Cardiac septum (tissue), 1 donor: Measurements from ENCODE around the gene MPST. TPM values are rescaled to one million over a fixed set of nuclear protein-coding genes. Genes with fewer than 3 reads are reported as not detected.
"Not testable (repeated sequence)": the region's sequence is repeated elsewhere in the genome, so short reads cannot be mapped to it uniquely, and the experiment has no call there.

ENCODE experiments used
- DNase-seq: peaks from one replicate; pipeline ENCODE4 v3.0.0-alpha.2; 2020; ENCODE audit warnings: low spot score
- intact Hi-C: fragments of 100-400 bp; cut with DNase I; formaldehyde crosslinking; loops from one replicate; pipeline ENCODE4 v1.14.0; 2022
- total RNA-seq: library from RNA; stranded (reverse); fragmentation: NEBNext Ultra II Directional; extraction: Animal tissue kit (Norgen Biotek cat#: 25700); gene quantifications from one replicate; pipeline ENCODE4 v1.2.1, GENCODE V29; 2021
- donor health status: DM: no; HTN: no; CAD: no.

MPST gene
- total RNA-seq, 1 donor from 2014 or later, result 33.5 TPM

GRCh38 chr22:37069719-37070118, 50.2 kb downstream of the MPST start:
- intact Hi-C loops, result no loop called here
- no peak for DNase-seq

DNA sequence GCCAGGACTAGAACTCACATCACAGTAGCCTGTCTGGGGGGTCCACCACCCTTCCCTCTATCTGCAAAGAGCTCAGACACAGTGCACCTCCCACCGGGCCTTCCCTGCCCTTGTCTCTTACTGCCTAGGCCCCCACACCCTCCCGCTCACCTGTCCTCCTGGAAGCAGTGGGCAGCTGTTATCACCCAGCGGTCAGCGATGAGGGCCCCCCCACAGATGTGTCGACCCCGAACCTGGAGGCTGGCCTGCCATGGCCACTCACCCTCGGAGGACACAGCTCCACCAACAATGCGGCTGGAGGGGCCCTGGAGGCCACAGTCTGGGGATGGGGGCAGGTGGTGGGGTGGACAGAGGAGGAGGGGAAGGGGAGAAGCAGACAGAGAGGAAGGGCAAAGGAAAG, 50.8 kb downstream of the MPST start:
- intact Hi-C loops, result no loop called here
- no peak for DNase-seq

DNA sequence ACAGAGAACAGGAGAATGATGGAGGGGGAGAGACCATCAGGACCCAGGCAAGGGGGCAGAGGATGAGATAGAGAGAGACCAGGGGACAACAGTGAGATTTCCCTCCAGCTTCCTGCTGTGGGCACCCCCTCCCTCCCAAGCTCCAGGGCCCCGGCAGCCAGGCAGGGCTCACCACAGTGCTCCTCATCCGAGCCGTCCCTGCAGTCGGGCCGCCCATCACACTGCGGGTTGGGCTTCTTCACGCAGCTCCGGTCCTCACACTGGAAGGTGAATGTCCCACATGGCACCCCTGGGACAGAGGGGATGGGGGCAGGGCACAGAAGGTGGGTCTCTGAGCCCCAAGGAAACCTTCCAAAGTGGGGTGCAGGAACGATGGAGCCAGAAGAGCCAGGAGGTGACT, 51.2 kb downstream of the MPST start:
- intact Hi-C loops, result no loop called here
- DNase-seq, result no peak

- DNase-seq, intact Hi-C loops: not testable (repeated sequence)
Measured at GRCh38 chr22:37071850-37072592, 52.5 kb downstream of the MPST start.

- intact Hi-C loops, result no loop called here
- DNase-seq, result no peak
Measured at GRCh38 chr22:37072673-37073072, 53.1 kb downstream of the MPST start.

GRCh38 chr22:37074537-37074936, 55.0 kb downstream of the MPST start:
- intact Hi-C loops, result no loop called here
- DNase-seq, result no peak

DNA sequence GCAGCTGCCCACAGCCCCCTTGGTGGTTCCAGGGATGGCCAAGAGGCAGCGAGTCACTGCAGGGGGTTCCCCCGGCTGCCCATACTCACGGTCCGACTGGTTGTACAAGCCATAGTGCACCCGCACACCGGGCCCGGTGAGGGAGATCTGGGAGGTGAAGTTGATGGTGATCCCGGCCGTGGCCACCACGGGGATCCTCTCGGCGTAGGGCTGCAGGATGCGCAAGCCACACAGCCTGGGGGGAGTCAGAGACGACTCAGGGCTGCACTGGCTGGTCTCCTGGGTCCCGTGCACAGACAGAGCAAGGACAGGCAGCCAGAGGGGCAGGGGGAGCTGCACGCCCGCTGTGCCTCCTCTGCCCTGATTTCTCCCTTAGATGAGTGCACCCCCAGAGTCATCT, 55.5 kb downstream of the MPST start:
- no peak for DNase-seq
- intact Hi-C loops, result loop anchor here (5.0 kb wide), 1 partner anchor 92 kb away; no protein-coding TSS in a partner anchor

DNA sequence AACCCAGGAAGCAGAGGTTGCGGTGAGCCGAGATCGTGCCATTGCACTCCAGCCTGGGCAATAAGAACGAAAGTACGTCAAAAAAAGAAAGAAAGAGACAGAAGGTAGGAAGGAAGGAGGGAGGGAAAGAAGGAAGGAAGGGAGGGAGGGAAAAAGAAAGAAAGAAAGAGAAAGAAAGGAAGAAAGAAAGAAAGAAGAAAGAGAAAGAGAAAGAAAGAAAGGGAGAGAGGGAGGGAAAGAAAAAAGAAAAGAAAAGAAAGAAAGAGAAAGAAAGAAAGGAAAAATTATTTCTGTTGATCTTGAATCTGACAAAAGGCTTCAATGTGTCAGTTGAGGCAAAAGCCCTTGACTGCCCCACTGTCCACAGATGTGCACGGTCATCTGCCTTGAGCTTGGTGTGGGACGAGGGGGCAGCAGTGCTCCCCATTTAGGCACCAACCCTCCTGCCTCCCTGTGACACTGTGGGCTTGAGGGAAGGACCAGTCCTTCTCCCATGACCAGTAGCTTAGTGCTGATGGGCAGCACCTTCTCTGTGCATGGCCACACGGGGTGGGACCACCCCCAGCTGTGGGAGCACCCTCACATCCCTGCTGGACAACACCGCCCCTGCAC, 56.4 kb downstream of the MPST start:
- intact Hi-C loops, result loop anchor here (2.0 to 5.0 kb wide), 2 partner anchors 91 to 123 kb away; no protein-coding TSS in a partner anchor
- no peak for DNase-seq

DNA sequence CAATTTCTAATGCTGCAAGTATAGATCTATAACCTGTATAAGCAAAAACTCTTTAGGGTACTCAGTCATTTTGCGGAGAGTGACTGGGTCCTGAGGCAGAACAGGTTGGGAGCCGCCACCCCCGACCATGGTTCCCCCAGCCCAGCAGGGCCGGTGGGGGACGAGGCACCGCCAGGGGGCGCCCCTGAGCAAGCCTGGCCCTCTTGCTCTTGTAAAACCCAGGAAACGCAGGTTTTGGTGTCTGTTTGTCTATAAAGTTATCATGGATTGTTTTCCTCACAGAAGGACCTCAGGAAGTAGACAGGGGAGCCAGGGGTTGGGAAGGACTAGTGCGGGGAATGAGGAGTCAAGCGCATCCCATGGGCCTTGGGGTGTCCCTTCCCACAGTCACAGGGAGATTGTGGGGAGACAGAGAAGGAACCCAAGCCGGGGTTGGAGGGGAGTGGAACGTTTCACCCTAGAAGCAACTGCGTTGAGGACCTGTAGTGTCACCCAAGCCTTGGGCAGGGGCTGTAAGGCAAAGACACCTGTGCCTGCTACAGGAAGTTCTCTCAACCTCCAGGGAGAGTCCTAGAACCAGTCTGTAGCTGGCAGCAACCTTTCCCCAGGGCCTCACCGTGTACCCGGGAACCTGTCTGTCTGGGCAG, 58.4 kb downstream of the MPST start:
- intact Hi-C loops, result loop anchor here (2.0 to 5.0 kb wide), 2 partner anchors 89 to 121 kb away; no protein-coding TSS in a partner anchor
- DNase-seq, result no peak

DNA sequence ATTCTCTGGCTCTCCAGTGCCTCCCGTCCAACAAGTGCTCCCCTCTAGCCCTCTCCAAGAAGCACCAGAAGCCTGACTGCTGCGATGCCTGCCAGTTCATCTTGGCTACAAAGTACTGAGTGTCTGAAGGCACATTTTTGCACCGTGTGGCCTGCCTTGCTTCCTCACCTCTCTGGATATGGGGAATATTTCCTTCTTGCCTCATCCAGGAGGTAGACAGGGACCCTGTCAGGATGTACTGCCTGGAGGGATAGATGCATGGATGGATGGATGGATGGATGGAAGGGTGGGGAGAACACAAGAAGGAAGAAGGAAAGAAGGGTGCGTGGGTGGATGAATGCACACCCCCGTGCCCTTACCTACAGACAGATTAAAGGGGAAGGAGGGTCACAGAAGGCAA, 59.6 kb downstream of the MPST start:
- no peak for DNase-seq
- intact Hi-C loops, result loop anchor here (5.0 kb wide), 1 partner anchor 88 kb away; no protein-coding TSS in a partner anchor

Other genes starting within 250 kb of the MPST start
- 24.7 TPM for gene IFT27, start 243.6 kb upstream of the MPST start, total RNA-seq
- gene PVALB, start 202.7 kb upstream of the MPST start, total RNA-seq, result not detected
- 6.1 TPM for gene NCF4, start 158.7 kb upstream of the MPST start, total RNA-seq
- 4.9 TPM for gene CSF2RB, start 106.1 kb upstream of the MPST start, total RNA-seq
- gene TST, start 295 bp upstream of the MPST start, total RNA-seq, result 29.7 TPM
- 50.2 TPM for gene KCTD17, start 32.0 kb downstream of the MPST start, total RNA-seq
- gene TMPRSS6, start 90.0 kb downstream of the MPST start, total RNA-seq, result not detected
- gene IL2RB, start 130.2 kb downstream of the MPST start, total RNA-seq, result 0.51 TPM
- gene C1QTNF6, start 168.5 kb downstream of the MPST start, total RNA-seq, result 2.8 TPM
- not detected for gene SSTR3, start 192.7 kb downstream of the MPST start, total RNA-seq
- gene RAC2, start 224.5 kb downstream of the MPST start, total RNA-seq, result 5.1 TPM